ENCODE results near the gene NFATC3. TPM values are rescaled to one million over a fixed set of nuclear protein-coding genes. Genes with fewer than 3 reads are reported as not detected.
A peak's percentile ranks its signal among the peaks of the same experiment; 100 is the strongest.
"Not testable (repeated sequence)": the region's sequence is repeated elsewhere in the genome, so short reads cannot be mapped to it uniquely, and the experiment has no call there.

The NFATC3 gene
- total and polyA plus RNA-seq, 10 donors: 12.4 to 89.7 (median 67.2) TPM

GRCh38 chr16:68111379-68111778 is 26.2 kb downstream of the NFATC3 start:
- TF ChIP-seq CTCF (IDR thresholded peaks at IDR 0.05 in 8 of 11, conservative IDR thresholded peaks at IDR 0.05 in 3 of 11) (no peak), POLR2AphosphoS5 (IDR thresholded peaks at IDR 0.05) (no peak), POLR2A (IDR thresholded peaks at IDR 0.05) (no peak)
- peaks cover 3 to 45% (median 37%) of the 10 kb centered on the region in 8 donors for H3K9me3 ChIP-seq
- whole genome bisulfite sequencing, 5 donors: 85 to 93% (median 91%) methylated on average over 2 of the region's 2 CpGs
- no peaks in the 10 kb centered on the region for H3K27me3 ChIP-seq (replicated peaks in 1 of 7)
- intact Hi-C loops (cut with DNase I; ENCODE audit: low total_unique reads): no loop called here
- H3K4me1 ChIP-seq: peaks cover 7 to 61% (median 50%) of the 10 kb centered on the region in 6 donors
- no peak for DNase-seq
- no peaks in the 10 kb centered on the region for H3K36me3 ChIP-seq
- no peak overlapping the region for H3K4me3 ChIP-seq
- H3K27ac ChIP-seq: no peak overlapping the region

- no peak overlapping the region for H3K4me3 ChIP-seq
- intact Hi-C loops (cut with DNase I; ENCODE audit: low total_unique reads): no loop called here
- H3K4me1 ChIP-seq: peaks cover 10 to 61% (median 52%) of the 10 kb centered on the region in 6 donors
- H3K27ac ChIP-seq: peak overlapping the region in 1 of 8 donors; percentile 43
- TF ChIP-seq CTCF (IDR thresholded peaks at IDR 0.05 in 8 of 11, conservative IDR thresholded peaks at IDR 0.05 in 3 of 11) (no peak), POLR2A (IDR thresholded peaks at IDR 0.05) (no peak), POLR2AphosphoS5 (IDR thresholded peaks at IDR 0.05) (no peak)
- 81 to 90% (median 90%) methylated on average over 5 of the region's 5 CpGs for WGBS, 5 donors
- H3K27me3 ChIP-seq (replicated peaks in 1 of 7): no peaks in the 10 kb centered on the region
- H3K9me3 ChIP-seq: peaks cover 3 to 38% (median 35%) of the 10 kb centered on the region in 8 donors
- DNase-seq: no peak
- no peaks in the 10 kb centered on the region for H3K36me3 ChIP-seq
These were observed 28.0 kb downstream of the NFATC3 start for GRCh38 chr16:68113059-68113761.

GRCh38 chr16:68113765-68114240 is 28.6 kb downstream of the NFATC3 start:
- Histone ChIP-seq H3K27me3 (replicated peaks in 1 of 7) (no peaks in the 10 kb centered on the region), H3K27ac (no peak overlapping the region), H3K36me3 (no peaks in the 10 kb centered on the region), H3K9me3 (peaks cover 3 to 32% (median 30%) of the 10 kb centered on the region in 8 donors), H3K4me3 (no peak overlapping the region), H3K4me1 (peaks cover 10 to 65% (median 57%) of the 10 kb centered on the region in 6 donors)
- TF ChIP-seq POLR2A (IDR thresholded peaks at IDR 0.05) (no peak), CTCF (IDR thresholded peaks at IDR 0.05 in 8 of 11, conservative IDR thresholded peaks at IDR 0.05 in 3 of 11) (no peak), POLR2AphosphoS5 (IDR thresholded peaks at IDR 0.05) (no peak)
- 90 to 98% (median 94%) methylated on average over 12 of the region's 12 CpGs for WGBS, 5 donors
- intact Hi-C loops (cut with DNase I; ENCODE audit: low total_unique reads): no loop called here
- DNase-seq: no peak

- H3K27ac ChIP-seq; intact Hi-C loops (cut with DNase I; ENCODE audit: low total_unique reads); H3K4me3 ChIP-seq; H3K36me3 ChIP-seq; H3K27me3 ChIP-seq (replicated peaks in 1 of 7); DNase-seq: not testable (repeated sequence)
- WGBS, 5 donors: 77 to 92% (median 87%) methylated on average over 8 of the region's 8 CpGs
- Histone ChIP-seq H3K4me1 (peaks cover 10 to 77% (median 68%) of the 10 kb centered on the region in 6 donors), H3K9me3 (peaks cover 0 to 21% (median 19%) of the 10 kb centered on the region in 8 donors)
These were observed 29.8 kb downstream of the NFATC3 start for GRCh38 chr16:68114939-68115338.

Measured in spleen (tissue), 11 donors.